ENCODE measurements around the gene FAM120AOS.

GRCh38 chr9:93476924-93477323, 23.5 kb upstream of the FAM120AOS start:
- TF ChIP-seq, protein P1, sequence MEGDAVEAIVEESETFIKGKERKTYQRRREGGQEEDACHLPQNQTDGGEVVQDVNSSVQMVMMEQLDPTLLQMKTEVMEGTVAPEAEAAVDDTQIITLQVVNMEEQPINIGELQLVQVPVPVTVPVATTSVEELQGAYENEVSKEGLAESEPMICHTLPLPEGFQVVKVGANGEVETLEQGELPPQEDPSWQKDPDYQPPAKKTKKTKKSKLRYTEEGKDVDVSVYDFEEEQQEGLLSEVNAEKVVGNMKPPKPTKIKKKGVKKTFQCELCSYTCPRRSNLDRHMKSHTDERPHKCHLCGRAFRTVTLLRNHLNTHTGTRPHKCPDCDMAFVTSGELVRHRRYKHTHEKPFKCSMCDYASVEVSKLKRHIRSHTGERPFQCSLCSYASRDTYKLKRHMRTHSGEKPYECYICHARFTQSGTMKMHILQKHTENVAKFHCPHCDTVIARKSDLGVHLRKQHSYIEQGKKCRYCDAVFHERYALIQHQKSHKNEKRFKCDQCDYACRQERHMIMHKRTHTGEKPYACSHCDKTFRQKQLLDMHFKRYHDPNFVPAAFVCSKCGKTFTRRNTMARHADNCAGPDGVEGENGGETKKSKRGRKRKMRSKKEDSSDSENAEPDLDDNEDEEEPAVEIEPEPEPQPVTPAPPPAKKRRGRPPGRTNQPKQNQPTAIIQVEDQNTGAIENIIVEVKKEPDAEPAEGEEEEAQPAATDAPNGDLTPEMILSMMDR (conservative IDR thresholded peaks at IDR 0.05; ENCODE audit: low read length), result no peak
- no peak for TF ChIP-seq EZH2phosphoT487 (IDR thresholded peaks at IDR 0.05; ENCODE audit: borderline replicate concordance, low read depth, low read length)
